GM19099 (cell line): Measurements from ENCODE around the gene BTBD3.

ENCODE experiments used
- POLR2A ChIP-seq: IDR thresholded peaks from 3 replicates; pipeline ENCODE4 v1.6.1; 2011; ENCODE audit warnings: low read depth; ENCODE audit not compliant: insufficient read length; ENCODE audit errors: extremely low read depth

Gene BTBD3

DNA sequence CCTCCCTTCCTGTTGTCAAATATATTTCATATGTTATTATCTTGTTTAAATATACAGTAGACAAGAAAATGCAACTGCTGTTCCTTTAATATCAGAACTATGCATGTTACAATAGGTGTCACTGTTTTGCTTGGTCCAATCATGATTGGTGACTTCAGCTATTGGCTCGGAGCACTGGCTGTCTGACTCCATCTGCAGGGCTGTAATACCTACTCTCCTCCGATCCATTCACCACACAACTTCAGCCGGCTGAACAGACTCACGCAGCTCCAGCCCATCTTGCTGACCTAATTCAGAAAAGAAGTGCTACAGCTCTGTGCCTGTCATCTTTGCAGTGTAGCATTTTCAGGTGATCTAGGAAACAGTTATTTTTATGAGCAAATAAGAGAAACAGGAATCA is at the start of gene BTBD3:
Gene BTBD3, plus strand, starts transcription at position 231 of the 400 bp plus-strand sequence. CDS start 383 bp downstream, outside the sequence.
- TF ChIP-seq POLR2A = no peak

DNA sequence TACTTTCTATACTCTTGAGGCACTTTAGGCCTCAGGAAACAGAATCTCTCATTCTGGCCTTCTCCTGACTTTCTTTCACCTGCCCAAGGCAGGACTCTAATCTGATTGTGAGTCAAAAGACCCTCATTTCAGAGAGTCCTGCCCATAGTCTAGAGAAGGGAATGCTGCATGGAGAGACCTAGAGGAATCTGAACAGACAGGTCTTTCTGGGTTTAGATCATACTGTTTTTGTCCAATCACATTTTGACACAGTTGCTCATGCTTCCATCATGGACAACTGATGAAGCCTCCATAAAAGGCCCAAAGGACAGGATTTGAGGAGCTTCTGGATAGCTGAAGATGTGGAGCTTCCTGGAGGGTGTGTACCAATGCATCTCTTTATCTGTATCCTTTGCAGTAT is 48.1 kb upstream of the BTBD3 start:
- TF ChIP-seq POLR2A = no peak

DNA sequence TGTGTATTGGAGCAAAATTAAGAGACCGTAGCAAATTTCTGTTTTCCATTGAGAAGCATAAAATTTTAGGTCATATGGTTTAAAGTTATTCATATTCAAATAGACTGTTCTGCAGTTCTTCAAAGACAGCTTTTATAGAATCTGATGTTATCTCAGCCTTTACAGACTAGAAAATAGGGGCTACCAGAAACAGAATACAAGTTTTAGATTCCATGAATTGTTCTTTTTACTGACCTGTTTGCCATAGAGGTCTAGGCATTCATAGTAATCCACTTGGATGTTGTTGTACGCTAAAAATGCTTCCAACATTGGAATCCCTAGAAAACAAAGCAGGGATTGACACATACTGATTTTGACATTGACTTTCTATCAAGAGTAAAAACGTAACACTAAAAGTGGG is 47.3 kb upstream of the BTBD3 start:
- no peak for TF ChIP-seq POLR2A

DNA sequence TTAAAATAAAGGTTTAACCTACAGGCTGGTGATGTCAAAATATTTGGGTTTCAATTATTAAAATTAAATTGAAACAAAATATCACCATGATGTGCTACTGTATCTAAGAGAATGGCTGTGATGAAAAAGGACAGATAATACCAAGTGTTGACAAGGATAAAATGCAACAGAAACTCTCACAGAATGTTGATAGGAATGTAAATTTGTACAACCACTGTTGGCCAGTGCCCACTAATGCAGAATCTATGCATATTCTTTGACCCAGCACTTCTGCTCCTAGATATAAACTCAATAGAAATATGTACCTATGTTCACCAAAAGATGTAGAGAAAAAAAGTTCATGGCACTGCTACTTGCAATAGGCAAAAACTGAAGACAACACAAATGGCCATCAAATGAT is 41.1 kb upstream of the BTBD3 start:
- no peak for TF ChIP-seq POLR2A

DNA sequence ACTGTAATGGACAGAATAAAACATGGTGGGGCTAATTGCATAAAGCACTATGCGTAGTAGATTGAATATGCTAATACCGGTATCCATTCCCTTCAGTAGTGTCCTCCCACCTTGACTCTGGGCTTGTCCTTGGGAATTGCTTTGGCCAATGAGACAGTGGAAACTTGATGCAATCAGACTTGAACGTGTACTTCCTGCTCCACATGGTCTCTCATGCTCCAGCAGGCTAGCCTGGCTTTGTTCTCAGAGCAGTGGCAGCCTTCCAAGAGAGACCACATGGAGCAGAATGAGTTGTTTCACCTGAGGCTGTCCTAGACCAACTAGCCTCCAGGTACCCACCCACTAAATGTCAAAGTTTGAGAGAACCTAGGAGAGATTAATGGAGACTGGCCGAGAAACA is 37.0 kb upstream of the BTBD3 start:
- no peak for TF ChIP-seq POLR2A

DNA sequence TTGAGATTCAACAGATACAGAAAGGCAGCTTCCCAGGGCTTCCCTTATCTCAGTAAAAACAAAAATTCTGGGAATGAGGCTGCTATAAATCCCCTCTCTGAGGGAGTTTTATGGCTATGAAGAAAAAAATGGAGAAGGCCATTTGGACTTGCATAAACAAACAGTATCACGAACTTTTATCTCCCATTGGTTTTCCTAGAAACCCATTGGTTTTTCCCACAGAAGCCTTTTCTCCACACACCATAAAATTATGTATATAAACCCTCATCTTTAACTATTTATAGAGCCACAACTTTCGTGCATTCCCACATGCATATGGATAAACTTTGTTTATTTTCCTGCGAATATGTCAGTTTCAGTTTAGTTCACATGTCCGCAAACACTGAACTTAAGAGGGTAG is 36.2 kb upstream of the BTBD3 start:
- no peak for TF ChIP-seq POLR2A

DNA sequence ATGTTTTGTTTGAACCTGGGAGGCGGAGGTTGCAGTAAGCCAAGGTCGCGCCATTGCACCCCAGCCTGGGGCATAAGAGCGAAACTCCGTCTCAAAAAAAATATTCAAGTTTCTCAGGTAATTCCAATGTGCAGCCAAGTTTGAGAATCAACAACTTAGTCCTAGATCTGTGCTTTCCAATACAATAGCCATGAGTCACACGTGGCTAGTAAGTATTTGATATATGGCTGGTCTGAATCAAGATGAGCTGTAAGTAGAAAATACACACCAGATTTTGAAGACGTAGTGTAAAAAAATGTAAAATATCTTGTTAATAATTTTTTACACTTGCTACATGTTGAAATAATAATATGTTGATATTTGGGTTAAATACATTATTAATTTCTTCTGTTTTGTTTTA is 35.0 kb upstream of the BTBD3 start:
- TF ChIP-seq POLR2A = no peak

DNA sequence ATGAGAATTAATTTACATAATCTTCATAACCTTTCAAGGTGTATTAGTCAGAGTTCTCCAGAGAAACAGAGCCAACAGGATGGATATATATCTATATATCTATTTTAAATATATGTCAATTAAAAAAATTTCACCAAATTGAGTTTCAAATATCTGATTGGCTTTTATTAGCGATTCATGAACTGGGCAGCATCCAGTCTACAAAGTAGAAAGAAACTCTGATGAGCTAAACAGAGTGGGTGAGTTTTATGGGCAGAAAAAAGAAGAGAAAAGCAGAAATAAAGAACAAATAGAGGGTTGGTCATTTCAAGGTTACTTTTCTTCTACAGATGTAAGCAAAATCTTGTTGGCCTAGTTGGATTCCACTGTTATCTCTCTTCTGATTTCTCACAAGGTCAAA is 29.0 kb upstream of the BTBD3 start:
- TF ChIP-seq POLR2A = no peak

DNA sequence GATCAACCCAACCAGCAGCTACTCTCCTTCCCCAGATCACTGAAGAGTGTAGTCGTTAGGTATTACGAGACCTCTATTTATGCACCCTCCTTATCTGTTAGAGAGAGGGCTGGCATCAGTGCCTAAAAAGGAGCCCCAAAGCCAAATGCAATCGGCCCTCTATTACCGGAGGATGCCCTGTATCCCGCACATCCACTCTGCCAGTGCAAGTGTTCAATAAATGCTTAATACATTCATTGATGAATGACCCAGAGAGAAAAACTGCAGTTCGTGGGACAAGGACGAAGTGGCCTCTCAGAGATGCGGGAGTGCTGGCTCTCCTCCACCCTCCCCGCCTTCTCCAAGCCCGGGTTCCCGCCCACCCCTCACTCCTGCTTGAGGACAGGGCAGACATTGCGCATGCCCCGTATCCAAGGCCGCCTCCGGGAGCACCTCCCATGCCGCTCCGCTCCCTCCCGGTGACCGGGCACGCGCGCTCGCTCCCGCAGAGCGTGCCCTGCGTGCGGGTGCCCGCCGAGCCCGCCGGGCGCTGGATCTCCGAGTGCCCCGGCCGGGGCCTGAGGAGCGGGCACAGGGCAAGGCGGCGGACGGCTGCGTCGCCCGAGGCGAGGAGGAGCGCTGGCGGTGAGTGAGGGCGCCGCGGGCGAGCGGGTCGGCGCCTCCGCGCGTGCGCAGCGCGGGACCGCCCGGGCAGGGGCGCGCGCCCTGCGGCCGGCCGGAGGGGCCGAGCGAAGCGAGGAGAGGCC is 27.2 kb upstream of the BTBD3 start:
- TF ChIP-seq POLR2A = no peak

DNA sequence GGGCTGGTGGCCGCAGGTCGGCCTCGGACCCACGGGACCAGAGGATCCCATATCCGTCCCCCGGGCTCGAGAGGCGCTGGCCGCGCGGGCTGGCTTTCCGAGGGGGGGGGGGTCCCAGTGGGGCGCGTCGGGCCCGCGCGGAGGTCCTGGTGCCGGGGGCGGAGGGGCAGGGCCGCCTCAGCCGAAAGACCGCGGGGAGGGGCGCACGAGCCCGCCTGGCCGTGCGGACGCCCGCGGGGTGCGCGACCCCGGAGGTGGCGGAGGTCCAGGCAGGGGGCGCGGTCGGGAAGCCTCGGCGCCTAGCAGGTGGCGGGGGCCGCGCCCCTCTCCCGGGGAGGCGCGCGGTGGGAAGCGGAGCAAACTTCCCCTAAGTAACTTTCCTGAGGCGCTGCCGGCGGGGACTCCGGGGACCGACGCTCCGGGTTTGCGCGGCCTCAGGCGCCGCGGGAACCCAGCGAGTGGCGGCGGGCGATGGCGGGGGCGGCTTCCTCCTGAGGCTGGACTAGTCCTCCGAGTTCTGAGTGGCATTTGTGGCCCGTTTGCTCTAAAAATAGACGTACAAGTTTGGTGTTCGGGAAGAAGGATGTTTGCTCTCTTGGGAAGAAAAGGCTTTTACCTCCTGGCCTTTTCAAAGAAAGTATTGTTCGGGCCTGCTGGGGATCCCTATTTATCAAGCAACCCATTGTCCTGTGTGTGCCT is 26.5 kb upstream of the BTBD3 start:
- TF ChIP-seq POLR2A = no peak

DNA sequence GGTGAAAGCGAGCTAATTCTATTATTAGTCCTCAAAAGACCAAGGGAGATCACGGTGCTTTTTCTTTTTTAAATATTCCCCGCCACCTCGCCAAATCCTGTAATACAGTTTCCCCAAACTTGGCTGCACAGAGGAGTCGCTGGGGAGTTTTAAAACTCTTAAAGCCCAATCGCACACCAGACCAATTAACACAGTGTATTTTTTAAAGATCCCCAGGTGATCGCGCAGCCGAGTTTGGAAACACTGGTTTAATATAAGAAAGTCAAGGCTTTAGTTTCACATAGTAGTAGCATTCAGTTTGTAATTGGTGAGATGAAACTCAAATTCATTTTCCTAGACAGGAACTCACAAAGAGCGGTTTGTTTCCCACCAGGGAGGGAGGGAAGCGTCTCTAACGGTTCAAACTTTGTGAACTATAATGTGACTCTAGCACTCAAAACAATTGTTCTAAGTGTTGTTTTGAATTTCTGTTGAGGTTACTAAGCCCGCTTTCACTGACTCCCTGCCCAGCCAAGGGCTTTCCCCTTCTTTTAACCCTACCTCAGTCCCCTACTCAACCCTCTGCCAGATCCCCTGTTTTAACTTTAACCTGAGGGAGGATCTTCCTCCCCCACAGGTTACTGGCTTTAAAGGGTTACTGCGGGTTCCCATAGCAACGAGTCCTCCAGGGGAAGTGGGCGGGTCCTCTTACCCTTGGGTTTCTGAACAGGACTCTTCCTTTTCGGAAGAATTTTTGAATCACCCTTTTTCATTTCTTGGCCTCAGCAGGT is 25.7 kb upstream of the BTBD3 start:
- TF ChIP-seq POLR2A = no peak

DNA sequence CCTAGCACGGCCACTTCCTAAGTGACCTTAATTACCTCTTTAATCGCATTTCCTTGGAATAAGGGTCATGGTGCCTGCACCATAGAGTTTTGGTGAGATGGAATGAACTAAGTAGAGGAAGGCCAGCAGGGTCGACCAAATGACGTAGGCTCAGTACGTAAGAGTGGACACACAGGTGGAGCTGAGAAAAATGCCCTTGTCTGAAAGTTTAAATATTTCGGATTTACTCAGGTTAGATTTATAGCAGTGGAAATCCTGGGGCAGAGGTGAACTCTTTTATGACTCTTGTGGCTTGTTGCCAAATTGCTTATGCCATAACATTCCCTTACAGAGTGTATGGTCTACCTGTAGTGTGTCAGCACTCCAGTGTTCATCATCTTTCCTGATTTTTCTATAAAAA is 23.6 kb upstream of the BTBD3 start:
- no peak for TF ChIP-seq POLR2A

DNA sequence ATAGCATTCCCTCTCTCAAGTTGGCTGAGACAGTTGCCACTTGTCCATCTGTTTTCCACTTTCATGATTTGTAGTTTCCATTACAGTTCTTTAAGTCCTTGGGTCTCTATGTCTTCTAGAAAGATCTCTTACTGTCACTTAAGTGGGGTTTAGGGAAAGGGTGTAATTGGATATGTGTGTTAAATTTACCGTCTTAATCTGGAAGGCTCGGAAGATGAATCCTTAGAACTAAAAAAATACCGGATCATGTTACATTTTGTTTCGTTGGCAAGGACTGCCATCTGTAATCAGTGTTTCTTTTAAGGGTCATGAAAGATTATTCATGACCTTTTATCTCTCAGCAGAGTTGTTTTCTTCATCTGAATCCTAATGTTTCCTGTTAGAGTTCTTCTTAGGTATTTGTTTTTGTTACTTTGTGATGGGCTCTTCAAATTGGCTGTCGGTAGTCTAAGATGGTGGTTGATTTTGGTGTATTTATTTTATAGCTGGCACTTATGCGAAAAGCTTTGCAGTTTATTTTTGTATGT is 21.8 kb upstream of the BTBD3 start:
- TF ChIP-seq POLR2A = no peak

DNA sequence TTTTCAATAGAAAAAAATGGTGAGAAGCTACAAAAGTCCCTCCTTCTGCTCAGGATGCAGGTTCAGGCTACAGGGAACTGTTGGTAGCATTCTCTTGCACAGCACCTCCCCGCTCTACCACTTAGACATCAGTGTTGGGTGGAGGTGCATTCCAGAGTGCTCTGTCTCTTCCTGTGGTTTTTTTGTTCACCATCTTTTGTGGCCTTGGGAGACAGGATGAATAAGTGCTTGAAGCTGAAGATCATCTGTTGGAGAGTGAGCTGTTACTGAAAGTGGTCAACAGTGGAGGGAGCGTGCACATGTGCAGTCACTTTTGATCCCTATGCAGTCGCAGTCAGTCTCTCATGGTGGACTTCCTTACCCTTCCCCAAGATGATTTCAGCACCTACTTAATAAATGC is 16.6 kb upstream of the BTBD3 start:
- no peak for TF ChIP-seq POLR2A

DNA sequence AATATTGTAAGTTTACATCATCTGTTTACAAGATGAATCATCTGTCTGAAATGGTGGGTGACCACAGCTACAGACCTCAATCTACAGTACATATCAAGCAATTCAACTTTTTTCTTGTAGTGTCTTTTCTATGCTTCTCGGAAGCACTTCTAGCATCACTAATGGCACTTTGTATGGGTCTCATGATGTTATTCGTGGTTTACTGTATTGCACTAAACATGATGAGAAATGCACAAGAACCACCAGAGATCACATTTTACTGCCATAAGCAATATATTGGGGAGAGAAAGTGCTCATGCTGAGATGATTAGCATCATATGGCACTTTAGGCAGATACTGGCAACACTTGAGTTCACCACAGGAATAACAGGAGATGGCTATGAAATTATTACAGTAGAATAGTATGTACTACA is 15.4 kb upstream of the BTBD3 start:
- TF ChIP-seq POLR2A = no peak
